A549 (cell line): ENCODE measurements around the gene ANKRD13A. TPM values are rescaled to one million over a fixed set of nuclear protein-coding genes. Genes with fewer than 3 reads are reported as not detected.

Experiments
- ATAC-seq, 2 experiments: fragments of 200-7000 bp in 1 of 2; fragments of >200 bp in 1 of 2; cut with Nextera tagmentation in 1 of 2; cut with Tn5 transposase in 1 of 2; 3 replicates each; pipeline versions ENCODE4 v1.8.0 to v1.9.1; 2018 to 2020; ENCODE audit warnings: mild to moderate bottlenecking in 1 of 2, moderate library complexity in 1 of 2
- CTCF ChIA-PET: fragments of 300-600 bp; sonication (Branson Sonifier 250); formaldehyde crosslinking; extraction: SDS; loops from one replicate; lab custom pipeline; 2021; ENCODE audit warnings: antibody characterized with exemption, inconsistent platforms; lab: Yijun Ruan, JAX
- POLR2A ChIA-PET: fragments of 350-600 bp; formaldehyde crosslinking; extraction: SDS; loops from one replicate; lab custom pipeline; 2021; ENCODE audit warnings: antibody characterized with exemption, inconsistent platforms; lab: Yijun Ruan, JAX
- DNase-seq, 2 experiments: peaks; one replicate each; pipeline versions ENCODE4 v3.0.0 to v3.0.0-alpha.2; 2011 to 2016; ENCODE audit warnings: low read depth in 1 of 2, low spot score in 1 of 2
- FAIRE-seq: peaks from 2 replicates; lab custom pipeline; 2011; peaks lifted over from hg19 to GRCh38; lab: Jason Lieb, UNC
- H3K27ac ChIP-seq, 2 experiments: fragments of >200 bp; sonication (Bioruptor Twin); formaldehyde crosslinking; 3 replicates each; pipeline ENCODE4 v1.5.1; 2016 to 2017
- H3K4me1 ChIP-seq: fragments of >200 bp; sonication (Bioruptor Twin); formaldehyde crosslinking; 3 replicates; pipeline ENCODE4 v1.6.1; 2016
- H3K4me2 ChIP-seq: fragments of >200 bp; sonication (Bioruptor Twin); formaldehyde crosslinking; 3 replicates; pipeline ENCODE4 v1.6.1; 2016
- H3K4me3 ChIP-seq: fragments of >200 bp; sonication (Bioruptor Twin); formaldehyde crosslinking; 3 replicates; pipeline ENCODE4 v1.5.1; 2016
- H3K9me3 ChIP-seq: fragments of >200 bp; sonication (Bioruptor Twin); formaldehyde crosslinking; 3 replicates; pipeline ENCODE4 v1.6.1; 2016
- ATOH8 ChIP-seq: fragments of 250-450 bp; sonication (Bioruptor Pico); IDR thresholded peaks from 2 replicates; pipeline ENCODE4 v1.5.0; 2020; ENCODE audit warnings: low read depth, mild to moderate bottlenecking, moderate library complexity
- BCL3 ChIP-seq: fragments of >200 bp; sonication (Bioruptor Twin); formaldehyde crosslinking; IDR thresholded peaks from 3 replicates; pipeline ENCODE4 v1.6.1; 2016
- BHLHE40 ChIP-seq: IDR thresholded peaks from 2 replicates; pipeline ENCODE4 v1.6.1; 2012; ENCODE audit warnings: low read depth, low read length, inconsistent platforms
- CTCF ChIP-seq: fragments of >200 bp; sonication (Bioruptor Twin); formaldehyde crosslinking; IDR thresholded peaks from 3 replicates; pipeline ENCODE4 v1.5.1; 2016
- EHMT2 ChIP-seq: fragments of 200-600 bp; sonication (generic); IDR thresholded peaks from 2 replicates; pipeline ENCODE4 v1.6.1; 2016; ENCODE audit warnings: antibody characterized with exemption, low read depth, mild to moderate bottlenecking, moderate library complexity
- ELK1 ChIP-seq: fragments of 150-350 bp; IDR thresholded peaks from 2 replicates; pipeline ENCODE4 v1.6.1; 2014; ENCODE audit warnings: low read depth, mild to moderate bottlenecking, low read length
- FOXS1 ChIP-seq: fragments of 250-450 bp; sonication (Bioruptor Pico); IDR thresholded peaks from 2 replicates; pipeline ENCODE4 v1.5.0; 2020; ENCODE audit warnings: mild to moderate bottlenecking, moderate library complexity
- HES2 ChIP-seq: fragments of >200 bp; sonication (Bioruptor Twin); formaldehyde crosslinking; IDR thresholded peaks from 2 replicates; pipeline ENCODE4 v1.6.1; 2016
- HOXB5 ChIP-seq: fragments of 250-450 bp; sonication (Bioruptor Pico); IDR thresholded peaks from 2 replicates; pipeline ENCODE4 v1.5.0; 2020; ENCODE audit warnings: mild to moderate bottlenecking, moderate library complexity
- KDM5A ChIP-seq: fragments of 200-600 bp; sonication (generic); IDR thresholded peaks from 2 replicates; pipeline ENCODE4 v1.6.1; 2016; ENCODE audit warnings: antibody characterized with exemption, mild to moderate bottlenecking
- MAFK ChIP-seq: fragments of 450-650 bp; IDR thresholded peaks from 2 replicates; pipeline ENCODE4 v1.6.1; 2014; ENCODE audit not compliant: partially characterized antibody
- MAX ChIP-seq: IDR thresholded peaks from 2 replicates; pipeline ENCODE4 v1.6.1; 2012
- NFE2L2 ChIP-seq: fragments of 150-350 bp; conservative IDR thresholded peaks from 2 replicates; pipeline ENCODE4 v1.6.1; 2014; ENCODE audit warnings: low read length
- NR3C1 ChIP-seq: fragments of >200 bp; sonication (Bioruptor Twin); formaldehyde crosslinking; IDR thresholded peaks from 3 replicates; pipeline ENCODE4 v1.6.1; 2017
- PBX3 ChIP-seq: IDR thresholded peaks from 2 replicates; pipeline ENCODE4 v1.6.1; 2012
- PHF8 ChIP-seq: fragments of 200-600 bp; sonication (generic); IDR thresholded peaks from 2 replicates; pipeline ENCODE4 v1.6.1; 2016; ENCODE audit warnings: low read depth, mild to moderate bottlenecking, antibody characterized with exemption, moderate library complexity, borderline replicate concordance
- RCOR1 ChIP-seq: fragments of 150-350 bp; IDR thresholded peaks from 2 replicates; pipeline ENCODE4 v1.6.1; 2014; ENCODE audit warnings: antibody characterized with exemption, low read length, low read depth
- RNF2 ChIP-seq: fragments of 200-600 bp; sonication (generic); IDR thresholded peaks from 2 replicates; pipeline ENCODE4 v1.6.1; 2016; ENCODE audit warnings: low read depth, mild to moderate bottlenecking, antibody characterized with exemption, moderate library complexity, borderline replicate concordance
- TP53 ChIP-seq: fragments of 250-450 bp; sonication (Bioruptor Pico); IDR thresholded peaks from 2 replicates; pipeline ENCODE4 v1.5.0; 2021; ENCODE audit warnings: mild to moderate bottlenecking, moderate library complexity
- ZFP36 ChIP-seq: fragments of 450-650 bp; IDR thresholded peaks from 2 replicates; pipeline ENCODE4 v1.6.1; 2014; ENCODE audit warnings: borderline replicate concordance; ENCODE audit not compliant: partially characterized antibody
- WGBS: methylation state at CpG from one replicate; pipeline ENCODE4 v1.1.6; 2017; ENCODE audit errors: missing lambda C conversion rate; 5-methylcytosine and 5-hydroxymethylcytosine counted together
- polyA plus RNA-seq, 4 experiments: library from polyadenylated mRNA; depleted of rRNA in 3 of 4; stranded (reverse); fragments of >200 nt; fragmentation: RNase III in 1 of 4; extraction: RNeasy Plus Mini Kit Qiagen cat#74134 plus additional on column Dnase treatment in 1 of 4; gene quantifications; 2 replicates in 3 of 4; 3 replicates in 1 of 4; pipeline ENCODE4 v1.2.3, GENCODE V29; 2011 to 2017

The ANKRD13A gene
- polyA plus RNA-seq, 2 of the 4 experiments (the other 2 are of a cell fraction) = 12.1 to 23.8 TPM

GRCh38 chr12:109967383-109968031 is 31.7 kb upstream of the ANKRD13A start:
- CTCF ChIA-PET = interaction anchor here (0.5 kb wide), 1 partner anchor 9 kb away, joined by 4 read pairs; no protein-coding TSS in a partner anchor
- POLR2A ChIA-PET = no interaction called here
- TF ChIP-seq ELK1 (no peak), PBX3 (no peak), TP53 (CRISPR knock-in tag) (no peak), CTCF (no peak), MAX (no peak), KDM5A (no peak), BHLHE40 (no peak), RCOR1 (no peak), MAFK (no peak), PHF8 (no peak), HOXB5 (no peak), RNF2 (no peak), BCL3 (no peak), NR3C1 (no peak), EHMT2 (no peak), FOXS1 (CRISPR knock-in tag) (no peak), HES2 (no peak), ATOH8 (CRISPR knock-in tag) (no peak), NFE2L2 (no peak), ZFP36 (no peak)
- 70% methylated on average over 8 of the region's 8 CpGs for WGBS
- Histone ChIP-seq H3K27ac (no peak overlapping the region; a peak in 1 of 6 replicates), H3K4me2 (no peak overlapping the region), H3K4me3 (no peak overlapping the region), H3K4me1 (no peaks in the 10 kb centered on the region), H3K9me3 (no peaks in the 10 kb centered on the region)
- FAIRE-seq (peak; percentile 56), DNase-seq (no peak), ATAC-seq (peak; percentile 24 to 54; a peak in 4 of 6 replicates)
